GM12872 (cell line): Measurements from ENCODE around the gene ESCO1.

Source experiments
- CTCF ChIP-seq: IDR thresholded peaks from 3 replicates; pipeline ENCODE4 v1.5.1; 2011; ENCODE audit warnings: low read depth, mild to moderate bottlenecking, low read length, moderate library complexity; ENCODE audit not compliant: insufficient read depth

ESCO1 gene

DNA sequence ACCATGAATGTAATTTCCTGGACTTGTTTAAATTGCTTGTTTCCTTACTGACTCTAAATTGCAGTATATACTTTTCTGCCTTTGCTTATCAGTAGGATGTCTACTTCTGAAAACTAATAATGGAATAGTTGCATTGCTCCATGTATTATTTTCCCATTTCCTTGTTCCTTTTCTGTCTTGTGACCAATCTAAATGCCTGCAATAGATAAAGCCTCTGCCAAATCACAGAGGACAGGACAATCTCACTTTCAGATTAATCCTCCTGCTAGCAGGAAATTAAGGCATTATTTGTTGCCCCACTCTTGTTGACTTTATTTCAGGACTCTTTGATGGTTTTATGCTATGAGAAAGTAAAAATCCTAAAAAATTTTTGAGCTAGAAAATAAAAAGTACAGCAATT, 4.7 kb upstream of the ESCO1 start:
- TF ChIP-seq CTCF, result no peak

- TF ChIP-seq CTCF, result no peak
Measured at GRCh38 chr18:21604671-21605070, 4.2 kb upstream of the ESCO1 start.

DNA sequence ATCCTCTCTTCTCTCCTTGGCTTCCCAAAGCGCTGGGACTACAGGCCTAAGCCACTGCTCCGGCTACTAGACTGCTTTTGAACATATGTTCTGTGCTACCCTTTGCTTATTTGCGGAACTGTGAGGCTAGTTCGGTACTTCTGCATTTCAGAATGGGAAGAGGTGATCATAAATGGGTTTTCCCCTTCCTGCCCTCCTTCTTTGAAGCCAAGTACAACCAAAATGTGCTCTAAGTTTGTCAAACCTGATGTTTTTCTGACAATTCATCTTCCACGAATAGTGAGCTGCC, 1.7 kb upstream of the ESCO1 start:
- no peak for TF ChIP-seq CTCF

- no peak for TF ChIP-seq CTCF
Measured at GRCh38 chr18:21599585-21600525, 649 bp downstream of the ESCO1 start.

DNA sequence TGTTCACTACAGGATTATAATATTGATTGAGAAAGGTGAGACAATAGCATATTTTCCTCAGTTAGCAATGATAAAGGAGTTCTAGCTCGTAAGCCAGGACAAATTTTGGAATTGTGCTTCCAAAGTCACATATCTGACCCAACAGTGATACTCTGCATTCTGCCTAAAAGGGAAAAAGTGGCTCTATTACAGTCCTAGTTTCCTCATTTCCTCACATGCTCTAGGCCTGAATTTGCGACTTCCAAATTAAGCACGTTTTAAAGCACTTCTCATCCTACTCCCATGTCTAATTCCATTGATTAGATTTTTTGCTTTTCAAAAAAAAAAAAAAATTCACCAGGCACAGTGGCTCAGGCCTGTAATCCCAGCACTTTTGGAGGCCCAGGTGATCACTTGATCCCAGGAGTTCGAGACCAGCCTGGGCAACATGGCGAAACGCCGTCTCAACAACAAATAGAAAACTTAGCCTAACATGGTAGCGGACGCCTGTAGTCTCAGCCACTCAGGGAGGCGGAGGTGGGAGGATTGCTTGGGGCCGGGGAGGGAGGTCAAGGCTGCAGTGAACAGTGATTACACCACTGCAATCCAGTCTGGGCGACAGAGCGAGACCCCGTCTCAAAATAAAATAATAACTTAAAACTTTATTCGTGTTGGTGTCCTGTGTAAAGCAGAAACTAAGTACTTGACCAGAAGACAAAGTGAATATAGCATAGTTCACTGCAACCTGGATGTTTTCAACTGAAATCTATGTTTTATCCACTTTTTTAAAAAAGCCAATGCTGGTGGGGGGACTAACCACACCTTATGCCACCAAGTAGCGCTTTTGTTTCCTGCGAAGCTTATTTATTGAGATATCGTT, 1.5 kb downstream of the ESCO1 start:
- TF ChIP-seq CTCF, result no peak

DNA sequence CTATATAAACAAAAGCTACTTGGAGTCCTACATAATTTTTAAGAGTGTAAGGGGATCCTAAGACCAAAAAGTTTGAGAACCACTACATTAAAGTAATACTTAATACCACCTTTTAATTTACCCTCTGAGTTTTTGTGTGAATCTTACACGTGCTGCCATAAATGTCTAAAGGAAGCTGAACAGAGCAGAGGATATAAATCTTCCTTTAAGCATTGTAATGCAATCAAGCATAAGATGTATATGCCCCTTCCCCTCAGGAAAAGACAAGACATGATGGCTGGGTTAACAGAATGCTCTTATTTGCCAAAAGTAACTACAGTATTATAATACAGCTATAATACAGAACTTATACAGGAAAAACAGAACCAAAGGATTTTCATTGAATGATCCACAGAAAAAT, 2.9 kb downstream of the ESCO1 start:
- TF ChIP-seq CTCF, result no peak

DNA sequence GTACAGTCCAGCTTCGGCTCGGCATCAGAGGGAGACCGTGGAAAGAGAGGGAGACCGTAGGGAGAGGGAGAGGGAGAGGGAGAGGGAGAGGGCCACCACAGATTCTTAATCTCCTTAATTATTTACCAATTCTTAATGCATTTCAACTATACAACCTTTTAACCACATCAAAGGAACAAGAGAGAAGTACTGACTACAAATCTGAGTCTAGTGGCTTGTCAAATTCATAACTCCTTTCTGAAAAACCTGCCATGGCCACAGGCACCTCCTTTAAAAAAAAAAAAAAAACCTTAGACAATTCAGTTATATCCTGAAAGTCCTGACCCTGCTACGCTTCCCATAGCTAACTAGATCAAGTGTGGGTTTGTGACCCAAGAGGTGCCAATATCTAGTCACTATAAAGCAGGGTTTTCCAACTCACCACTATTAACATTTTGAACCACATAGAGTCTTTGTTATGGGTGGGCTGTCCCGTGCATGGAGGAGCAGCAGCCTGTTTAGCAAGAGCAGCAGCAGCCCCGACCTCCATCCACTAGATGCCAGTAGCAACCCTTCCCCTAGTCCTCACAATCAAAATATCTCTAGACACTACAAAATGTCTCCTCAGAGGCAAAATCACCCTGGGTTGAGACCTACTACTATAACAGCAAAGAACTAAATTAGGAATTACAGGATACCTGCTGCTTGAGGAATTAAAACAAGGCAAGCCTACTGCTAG, 6.8 kb downstream of the ESCO1 start:
- TF ChIP-seq CTCF, result 0 out of 3 replicates have a peak, but pooled peaks have one; percentile 26
